Neural cell (in vitro differentiated cells): Measurements from ENCODE around the gene HIF3A. TPM values are rescaled to one million over a fixed set of nuclear protein-coding genes. Genes with fewer than 3 reads are reported as not detected.

ENCODE experiments used
- H2AFZ ChIP-seq: fragments of 200-600, 300-800 bp; sonication (generic), shearing (Covaris generic); 2 replicates; pipeline ENCODE4 v1.6.0; 2014; ENCODE audit warnings: low read depth, mild to moderate bottlenecking, antibody characterized with exemption, low read length, moderate library complexity
- H3F3A ChIP-seq: fragments of 200-600 bp; shearing (Covaris generic); 2 replicates; pipeline ENCODE4 v1.6.1; 2016; ENCODE audit warnings: mild to moderate bottlenecking, moderate library complexity, mixed read lengths, antibody characterized with exemption, low read length; ENCODE audit not compliant: insufficient read depth, poor library complexity, severe bottlenecking
- H3K27ac ChIP-seq: fragments of 200-600, 300-800 bp; sonication (generic), shearing (Covaris generic); 2 replicates; pipeline ENCODE4 v1.5.1; 2014; ENCODE audit warnings: mild to moderate bottlenecking, low read length, moderate library complexity
- H3K27me3 ChIP-seq: fragments of 300-800, 200-600 bp; sonication (generic), shearing (Covaris generic); 2 replicates; pipeline ENCODE4 v1.6.0; 2014; ENCODE audit warnings: mild to moderate bottlenecking, low read depth, low read length, moderate library complexity; ENCODE audit not compliant: insufficient read depth
- H3K36me3 ChIP-seq: fragments of 300-800, 200-600 bp; sonication (generic), shearing (Covaris generic); 2 replicates; pipeline ENCODE4 v1.5.1; 2014; ENCODE audit warnings: mild to moderate bottlenecking, antibody characterized with exemption, low read length, moderate library complexity; ENCODE audit not compliant: insufficient read depth
- H3K4me2 ChIP-seq: fragments of 300-800, 200-600 bp; sonication (generic), shearing (Covaris generic); 2 replicates; pipeline ENCODE4 v1.6.0; 2014; ENCODE audit warnings: mild to moderate bottlenecking, low read length
- H3K4me3 ChIP-seq: fragments of 300-800, 200-600 bp; sonication (generic), shearing (Covaris generic); 2 replicates; pipeline ENCODE4 v1.5.1; 2014; ENCODE audit warnings: mild to moderate bottlenecking, low read length, moderate library complexity
- H3K79me2 ChIP-seq: fragments of 200-600 bp; shearing (Covaris generic); replicated peaks from 2 replicates; pipeline ENCODE4 v1.6.0; 2014; ENCODE audit warnings: mild to moderate bottlenecking, low read length, moderate library complexity; ENCODE audit not compliant: insufficient read depth
- H3K9ac ChIP-seq: fragments of 300-800, 200-600 bp; sonication (generic), shearing (Covaris generic); 2 replicates; pipeline ENCODE4 v1.6.1; 2016; ENCODE audit warnings: mild to moderate bottlenecking, low read length, mixed read lengths
- H3K9me2 ChIP-seq: fragments of 200-600 bp; shearing (Covaris generic); 2 replicates; pipeline ENCODE4 v1.6.1; 2016; ENCODE audit warnings: mild to moderate bottlenecking, low read length, mixed read lengths; ENCODE audit not compliant: insufficient read depth
- H3K9me3 ChIP-seq: fragments of 200-600, 300-800 bp; sonication (generic), shearing (Covaris generic); 2 replicates; pipeline ENCODE4 v1.6.1; 2016; ENCODE audit warnings: mild to moderate bottlenecking, mixed run types, low read length, moderate library complexity, mixed read lengths
- H4K20me1 ChIP-seq: fragments of 200-600 bp; shearing (Covaris generic); 2 replicates; pipeline ENCODE4 v1.6.1; 2016; ENCODE audit warnings: mild to moderate bottlenecking, mixed run types; ENCODE audit not compliant: insufficient read depth
- EP300 ChIP-seq: fragments of 450-650 bp; conservative IDR thresholded peaks from 2 replicates; pipeline ENCODE4 v1.6.1; 2014; ENCODE audit warnings: antibody characterized with exemption, mild to moderate bottlenecking, moderate library complexity; ENCODE audit not compliant: poor library complexity, severe bottlenecking
- EZH2 ChIP-seq: fragments of 200-600, 300-800 bp; shearing (Covaris generic), sonication (generic); IDR thresholded peaks from 2 replicates; pipeline ENCODE4 v1.6.1; 2014; ENCODE audit warnings: antibody characterized with exemption, low read length, borderline replicate concordance, mild to moderate bottlenecking; ENCODE audit not compliant: insufficient read depth, poor library complexity, severe bottlenecking
- MXI1 ChIP-seq: fragments of 450-650 bp; conservative IDR thresholded peaks from 2 replicates; pipeline ENCODE4 v1.6.1; 2014; ENCODE audit warnings: antibody characterized with exemption, mild to moderate bottlenecking; ENCODE audit not compliant: poor library complexity, severe bottlenecking
- POLR2AphosphoS5 ChIP-seq: IDR thresholded peaks from 2 replicates; pipeline ENCODE4 v1.6.1; 2012
- RAD21 ChIP-seq: fragments of 450-650 bp; conservative IDR thresholded peaks from 2 replicates; pipeline ENCODE4 v1.6.1; 2014; ENCODE audit warnings: antibody characterized with exemption, mild to moderate bottlenecking, moderate library complexity
- SMC3 ChIP-seq: fragments of 450-650 bp; conservative IDR thresholded peaks from 2 replicates; pipeline ENCODE4 v1.6.1; 2014; ENCODE audit warnings: antibody characterized with exemption, mild to moderate bottlenecking, moderate library complexity; ENCODE audit not compliant: poor library complexity
- TAF1 ChIP-seq: IDR thresholded peaks from 2 replicates; pipeline ENCODE4 v1.6.1; 2012; ENCODE audit warnings: low read depth
- polyA plus RNA-seq: library from polyadenylated mRNA; depleted of rRNA; stranded (reverse); fragments of >200 nt; gene quantifications from 2 replicates; pipeline ENCODE4 v1.2.3, GENCODE V29; 2014
- TF ChIP-seq, protein P1 (sequence below): fragments of 450-650 bp; IDR thresholded peaks from 2 replicates; pipeline ENCODE4 v1.5.1; 2014; ENCODE audit warnings: antibody characterized with exemption, mild to moderate bottlenecking, moderate library complexity; ENCODE audit not compliant: poor library complexity, severe bottlenecking
- TF ChIP-seq, protein P2 (sequence below): IDR thresholded peaks from 2 replicates; pipeline ENCODE4 v1.6.1; 2012; ENCODE audit warnings: borderline replicate concordance

The HIF3A gene
- polyA plus RNA-seq, 1 donor from 2014 or later = 2.0 TPM

GRCh38 chr19:46371371-46371901, 74.6 kb downstream of the HIF3A start:
- no peaks in the 10 kb centered on the region for H3K79me2 ChIP-seq
- H3K4me2 ChIP-seq = no peak overlapping the region
- peaks cover 4% of the 10 kb centered on the region for H3K36me3 ChIP-seq
- H3K9me2 ChIP-seq = no peaks in the 10 kb centered on the region
- H3K9me3 ChIP-seq = no peaks in the 10 kb centered on the region
- no peak overlapping the region for H3K27ac ChIP-seq
- TF ChIP-seq, protein P1, sequence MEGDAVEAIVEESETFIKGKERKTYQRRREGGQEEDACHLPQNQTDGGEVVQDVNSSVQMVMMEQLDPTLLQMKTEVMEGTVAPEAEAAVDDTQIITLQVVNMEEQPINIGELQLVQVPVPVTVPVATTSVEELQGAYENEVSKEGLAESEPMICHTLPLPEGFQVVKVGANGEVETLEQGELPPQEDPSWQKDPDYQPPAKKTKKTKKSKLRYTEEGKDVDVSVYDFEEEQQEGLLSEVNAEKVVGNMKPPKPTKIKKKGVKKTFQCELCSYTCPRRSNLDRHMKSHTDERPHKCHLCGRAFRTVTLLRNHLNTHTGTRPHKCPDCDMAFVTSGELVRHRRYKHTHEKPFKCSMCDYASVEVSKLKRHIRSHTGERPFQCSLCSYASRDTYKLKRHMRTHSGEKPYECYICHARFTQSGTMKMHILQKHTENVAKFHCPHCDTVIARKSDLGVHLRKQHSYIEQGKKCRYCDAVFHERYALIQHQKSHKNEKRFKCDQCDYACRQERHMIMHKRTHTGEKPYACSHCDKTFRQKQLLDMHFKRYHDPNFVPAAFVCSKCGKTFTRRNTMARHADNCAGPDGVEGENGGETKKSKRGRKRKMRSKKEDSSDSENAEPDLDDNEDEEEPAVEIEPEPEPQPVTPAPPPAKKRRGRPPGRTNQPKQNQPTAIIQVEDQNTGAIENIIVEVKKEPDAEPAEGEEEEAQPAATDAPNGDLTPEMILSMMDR = no peak
- TF ChIP-seq EP300 (no peak), POLR2AphosphoS5 (no peak), SMC3 (no peak), TAF1 (no peak), RAD21 (no peak), EZH2 (no peak), MXI1 (no peak)
- H2AFZ ChIP-seq = no peak overlapping the region
- no peaks in the 10 kb centered on the region for H4K20me1 ChIP-seq
- H3K27me3 ChIP-seq = no peaks in the 10 kb centered on the region
- H3F3A ChIP-seq = no peaks in the 10 kb centered on the region
- no peak overlapping the region for H3K9ac ChIP-seq
- H3K4me3 ChIP-seq = no peak overlapping the region

DNA sequence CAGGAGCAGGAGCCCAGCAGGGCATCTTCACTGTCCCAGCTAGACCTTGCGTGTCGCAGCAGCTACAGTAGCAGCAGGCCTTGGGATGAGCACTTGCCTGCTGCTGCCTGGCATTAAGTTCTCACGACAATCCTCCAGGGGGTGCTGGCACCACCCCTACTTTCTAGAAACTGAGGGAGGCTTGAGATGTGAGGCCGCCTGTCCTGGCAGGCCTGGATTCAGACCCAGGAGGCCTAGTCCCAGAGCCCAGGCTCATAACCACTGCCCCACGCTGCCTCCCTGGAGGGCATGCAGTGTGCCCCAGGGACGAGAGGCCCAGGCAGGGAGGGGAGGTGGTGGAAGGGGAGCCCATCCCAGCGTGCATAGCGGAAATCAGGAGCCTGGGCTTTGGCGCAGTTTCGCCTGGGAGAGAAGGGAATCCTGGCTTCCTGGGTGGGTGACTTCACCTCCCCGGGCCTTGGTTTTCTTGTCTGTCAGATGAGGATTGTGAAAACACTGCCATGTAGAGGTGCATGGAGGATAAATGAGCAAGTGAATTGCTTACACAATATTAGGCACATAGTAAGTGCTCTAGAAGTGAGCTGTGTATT, 76.2 kb downstream of the HIF3A start:
- no peaks in the 10 kb centered on the region for H3F3A ChIP-seq
- H3K9me2 ChIP-seq = no peaks in the 10 kb centered on the region
- no peaks in the 10 kb centered on the region for H3K27me3 ChIP-seq
- H3K27ac ChIP-seq = no peak overlapping the region
- no peaks in the 10 kb centered on the region for H3K79me2 ChIP-seq
- no peak overlapping the region for H3K9ac ChIP-seq
- no peaks in the 10 kb centered on the region for H4K20me1 ChIP-seq
- H3K9me3 ChIP-seq = no peaks in the 10 kb centered on the region
- no peak overlapping the region for H3K4me3 ChIP-seq
- H3K4me2 ChIP-seq = no peak overlapping the region
- H3K36me3 ChIP-seq = no peaks in the 10 kb centered on the region
- TF ChIP-seq TAF1 = no peak
- no peak for TF ChIP-seq MXI1
- TF ChIP-seq EP300 = no peak
- no peak for TF ChIP-seq SMC3
- no peak for TF ChIP-seq EZH2
- no peak for TF ChIP-seq RAD21
- TF ChIP-seq, protein P2, sequence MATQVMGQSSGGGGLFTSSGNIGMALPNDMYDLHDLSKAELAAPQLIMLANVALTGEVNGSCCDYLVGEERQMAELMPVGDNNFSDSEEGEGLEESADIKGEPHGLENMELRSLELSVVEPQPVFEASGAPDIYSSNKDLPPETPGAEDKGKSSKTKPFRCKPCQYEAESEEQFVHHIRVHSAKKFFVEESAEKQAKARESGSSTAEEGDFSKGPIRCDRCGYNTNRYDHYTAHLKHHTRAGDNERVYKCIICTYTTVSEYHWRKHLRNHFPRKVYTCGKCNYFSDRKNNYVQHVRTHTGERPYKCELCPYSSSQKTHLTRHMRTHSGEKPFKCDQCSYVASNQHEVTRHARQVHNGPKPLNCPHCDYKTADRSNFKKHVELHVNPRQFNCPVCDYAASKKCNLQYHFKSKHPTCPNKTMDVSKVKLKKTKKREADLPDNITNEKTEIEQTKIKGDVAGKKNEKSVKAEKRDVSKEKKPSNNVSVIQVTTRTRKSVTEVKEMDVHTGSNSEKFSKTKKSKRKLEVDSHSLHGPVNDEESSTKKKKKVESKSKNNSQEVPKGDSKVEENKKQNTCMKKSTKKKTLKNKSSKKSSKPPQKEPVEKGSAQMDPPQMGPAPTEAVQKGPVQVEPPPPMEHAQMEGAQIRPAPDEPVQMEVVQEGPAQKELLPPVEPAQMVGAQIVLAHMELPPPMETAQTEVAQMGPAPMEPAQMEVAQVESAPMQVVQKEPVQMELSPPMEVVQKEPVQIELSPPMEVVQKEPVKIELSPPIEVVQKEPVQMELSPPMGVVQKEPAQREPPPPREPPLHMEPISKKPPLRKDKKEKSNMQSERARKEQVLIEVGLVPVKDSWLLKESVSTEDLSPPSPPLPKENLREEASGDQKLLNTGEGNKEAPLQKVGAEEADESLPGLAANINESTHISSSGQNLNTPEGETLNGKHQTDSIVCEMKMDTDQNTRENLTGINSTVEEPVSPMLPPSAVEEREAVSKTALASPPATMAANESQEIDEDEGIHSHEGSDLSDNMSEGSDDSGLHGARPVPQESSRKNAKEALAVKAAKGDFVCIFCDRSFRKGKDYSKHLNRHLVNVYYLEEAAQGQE = no peak
- TF ChIP-seq, protein P1 = no peak
- no peak for TF ChIP-seq POLR2AphosphoS5
- H2AFZ ChIP-seq = no peak overlapping the region
